HG03457 (cell line): ENCODE data around the gene TRIM62.

Experiments used
- ATAC-seq: cut with Tn5 transposase; IDR thresholded peaks from one replicate; pipeline ENCODE4 v1.9.1; 2021; ENCODE audit warnings: moderate number of reproducible peaks; ENCODE audit not compliant: unreplicated experiment

The TRIM62 gene

DNA sequence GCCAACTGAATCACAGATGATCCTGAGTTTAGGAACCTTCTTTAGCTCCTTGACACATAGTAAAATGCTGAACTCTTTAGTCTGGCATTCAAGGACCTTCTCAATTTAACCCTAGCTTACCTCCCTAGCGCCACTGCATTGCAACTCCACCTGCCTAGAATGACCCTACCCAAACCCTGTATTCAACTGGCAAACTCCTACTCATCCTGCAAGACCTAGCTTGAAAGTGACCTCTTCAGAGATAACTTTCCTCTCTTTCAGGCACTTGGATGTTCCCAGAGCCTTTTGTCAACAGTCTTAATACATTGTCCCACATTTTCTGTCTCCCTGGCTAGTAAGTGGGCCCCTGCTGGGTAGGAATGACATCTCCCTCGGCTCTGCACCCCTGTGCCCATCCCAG lies 19.7 kb downstream of the TRIM62 start:
- ATAC-seq = no peak

DNA sequence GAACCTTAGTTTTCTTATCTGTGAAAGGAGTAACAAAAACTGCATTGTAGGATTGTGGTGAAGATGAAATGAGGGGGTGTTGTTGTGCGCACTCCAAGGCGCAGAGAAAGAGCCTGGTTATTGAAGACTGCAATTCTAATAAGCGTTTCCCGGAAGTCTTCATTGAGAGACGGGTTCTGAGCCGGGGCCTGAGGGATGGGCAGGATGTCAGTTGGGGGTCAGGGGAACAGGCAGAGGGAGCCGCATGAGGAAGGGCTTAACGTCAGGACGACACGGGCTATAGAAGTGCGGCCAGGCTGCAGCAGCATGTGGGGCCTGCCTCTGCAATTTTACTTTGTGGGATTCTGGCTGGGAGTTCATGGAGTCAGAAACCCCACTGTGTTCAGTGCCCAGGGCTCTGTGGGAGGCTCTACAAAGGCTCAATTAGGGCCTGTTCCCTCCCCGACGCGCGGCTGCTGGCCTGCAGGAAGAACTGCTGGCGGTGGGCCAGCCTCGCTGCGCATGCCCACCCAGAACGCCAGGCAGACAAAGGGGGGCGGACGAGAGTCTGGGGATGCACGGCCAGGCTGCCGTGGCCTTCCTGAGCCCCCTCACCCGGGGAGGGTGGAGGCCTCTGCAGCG lies 20.7 kb downstream of the TRIM62 start:
- ATAC-seq = no peak

DNA sequence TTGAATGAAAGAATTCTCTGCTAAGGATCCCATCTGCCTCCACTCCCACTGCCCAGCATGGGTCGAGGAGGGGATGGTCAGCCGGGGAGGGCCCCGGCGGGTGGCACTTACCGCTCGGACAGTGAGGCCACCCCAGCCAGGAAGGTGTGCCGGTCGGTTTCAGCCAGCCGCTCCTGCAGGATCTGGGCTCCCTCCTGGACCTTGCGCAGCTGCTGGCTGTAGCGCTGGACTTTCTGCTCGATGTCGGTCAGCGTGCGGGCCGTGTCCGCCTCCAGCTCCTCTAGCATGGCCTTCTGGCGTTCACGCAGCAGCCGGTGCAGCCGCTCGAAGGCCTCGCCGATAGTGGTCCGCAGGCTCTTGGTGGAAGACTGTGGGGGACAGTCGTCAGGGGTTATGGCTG lies 22.3 kb downstream of the TRIM62 start:
- no peak for ATAC-seq

DNA sequence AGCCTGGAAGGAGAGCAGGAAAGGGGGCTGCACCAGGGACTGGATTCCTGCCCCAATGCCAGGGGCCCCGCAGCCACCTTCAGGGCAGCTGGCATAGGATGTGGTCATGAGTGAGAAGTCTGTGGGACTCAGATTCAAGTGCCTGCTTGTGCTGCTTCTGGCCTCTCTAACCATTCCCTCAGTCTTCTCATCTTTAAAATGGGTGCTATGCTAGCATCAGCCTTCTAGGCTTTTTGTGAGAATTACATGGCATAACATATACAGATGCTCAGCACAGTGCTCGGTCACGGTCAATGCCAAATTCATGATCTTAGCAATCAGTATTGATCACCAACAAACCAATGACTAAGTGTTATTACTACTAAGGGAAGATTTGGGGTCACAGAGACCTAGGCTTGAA lies 23.5 kb downstream of the TRIM62 start:
- ATAC-seq = no peak

DNA sequence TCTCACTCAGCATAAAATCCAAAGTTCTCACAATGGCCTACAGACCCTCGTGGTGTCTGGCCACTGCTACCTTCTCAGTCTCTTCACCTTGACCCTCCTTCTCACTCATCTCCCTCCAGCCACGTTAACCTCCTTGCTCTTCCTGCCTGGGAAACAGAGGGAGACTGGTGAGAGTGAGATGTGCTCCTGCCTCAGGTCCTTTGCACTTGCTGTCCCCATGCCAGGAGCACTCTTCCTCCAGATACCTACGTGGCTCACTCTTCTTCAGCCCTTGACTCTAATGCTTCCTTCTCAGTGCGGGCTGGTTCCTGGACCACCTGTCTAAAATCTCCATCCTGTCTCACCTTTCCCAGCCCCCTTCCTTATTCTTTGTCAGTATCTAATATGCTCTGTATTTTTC lies 24.7 kb downstream of the TRIM62 start:
- no peak for ATAC-seq

DNA sequence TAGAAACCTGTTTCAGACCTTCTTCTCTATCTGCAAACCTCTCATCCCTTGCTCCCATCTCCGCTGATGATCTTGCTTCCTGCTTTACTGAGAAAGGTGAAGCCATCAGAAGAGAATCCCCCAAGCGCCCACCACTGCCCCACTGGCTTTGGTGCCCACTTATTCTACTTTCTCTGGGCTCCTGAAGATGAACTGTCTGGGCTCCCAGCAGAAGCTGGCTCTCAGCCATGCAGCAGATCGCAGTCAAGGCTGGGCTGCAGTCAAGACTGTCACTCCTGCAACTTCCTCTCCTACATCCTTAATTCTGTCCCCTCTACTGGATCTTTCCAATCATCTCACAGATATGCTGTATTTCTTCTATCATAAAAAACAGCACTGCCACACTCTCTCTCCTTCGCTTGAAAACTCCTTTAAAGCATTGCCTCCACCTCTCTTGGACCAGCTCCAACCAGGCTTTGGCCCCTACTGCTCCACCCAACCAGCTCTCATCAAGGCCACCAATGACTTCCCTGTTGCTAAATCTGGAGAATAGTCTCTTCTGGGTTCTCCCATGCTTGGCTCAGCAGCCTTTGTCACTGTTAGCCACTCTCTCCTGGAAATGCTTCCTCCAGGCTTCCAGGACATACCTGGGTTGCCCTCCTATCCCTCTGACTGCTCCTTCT lies 25.8 kb downstream of the TRIM62 start:
- no peak for ATAC-seq

DNA sequence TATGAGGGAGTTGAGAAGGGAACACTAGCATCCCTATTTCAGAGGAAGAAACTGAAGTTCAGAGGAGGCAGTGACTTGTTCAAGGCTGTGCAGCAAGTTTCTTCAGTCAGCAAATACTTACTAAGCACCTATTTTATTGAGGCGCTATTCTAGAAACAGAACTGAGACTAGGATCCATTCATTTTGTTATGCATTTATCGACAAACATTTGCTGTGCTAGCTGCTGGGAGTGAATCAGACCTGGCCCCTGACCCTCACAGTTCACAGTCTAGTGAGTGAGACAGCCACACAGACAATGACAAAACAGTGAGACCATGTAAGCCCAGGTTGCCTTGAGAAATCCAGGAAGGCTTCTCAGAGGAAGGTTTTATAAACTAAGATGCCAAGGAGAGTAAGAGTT lies 28.2 kb downstream of the TRIM62 start:
- ATAC-seq = no peak

DNA sequence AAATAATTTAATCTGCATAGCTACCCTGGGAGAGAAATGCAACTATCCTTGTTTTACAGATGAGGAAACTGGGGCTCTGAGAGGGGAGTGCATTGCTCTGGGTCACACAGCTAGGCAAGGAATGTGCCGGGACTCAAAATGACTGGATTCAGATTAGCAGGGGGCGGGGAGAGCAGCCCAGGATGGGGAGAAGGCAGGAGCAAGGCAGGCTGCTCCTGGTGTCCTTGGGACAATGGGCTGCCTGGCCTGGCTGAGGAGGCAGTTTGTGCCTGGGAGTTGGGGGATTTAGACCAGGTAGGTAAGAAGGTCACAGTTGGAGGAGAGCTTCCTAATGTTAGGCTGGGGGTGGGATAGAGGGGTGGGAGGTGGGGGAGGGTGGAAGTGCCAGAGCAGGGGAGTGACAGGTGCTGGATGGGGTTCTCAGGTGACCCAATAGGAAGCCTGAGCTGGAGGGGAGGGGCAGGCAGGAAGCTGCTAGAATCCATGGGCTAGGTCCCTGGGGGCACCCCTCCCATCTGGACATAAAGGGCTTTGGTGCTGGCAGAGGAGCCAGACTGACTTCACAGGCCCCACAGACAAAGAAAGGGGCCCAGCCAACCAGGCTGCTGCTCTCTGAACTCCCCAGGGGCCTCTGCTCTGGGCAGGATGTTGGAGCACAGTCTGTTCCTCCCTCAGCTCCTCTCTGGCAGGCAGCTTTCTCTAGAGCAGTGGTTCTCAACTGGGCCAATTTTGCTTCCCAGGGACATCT lies 29.0 kb downstream of the TRIM62 start:
- ATAC-seq = no peak

DNA sequence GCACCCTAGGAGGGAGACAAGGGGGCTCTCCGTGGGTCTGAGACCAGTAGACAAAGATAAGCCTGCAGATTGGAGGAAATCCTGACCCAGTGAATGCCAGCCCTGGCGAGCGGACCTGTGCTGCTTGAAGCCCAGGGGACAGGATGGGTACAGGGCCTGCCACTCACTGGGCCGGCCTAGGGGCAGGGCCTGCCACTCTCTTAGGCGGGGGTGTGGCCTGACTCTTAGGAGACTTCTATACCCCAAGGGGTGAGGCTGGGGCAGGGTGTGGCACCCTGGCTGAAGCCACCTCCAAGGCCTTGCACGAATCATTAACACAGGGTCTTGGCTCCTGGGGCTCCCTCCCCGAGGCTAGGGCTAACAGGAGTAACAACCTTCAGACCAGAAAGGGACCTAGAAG lies 30.7 kb downstream of the TRIM62 start:
- ATAC-seq = no peak

DNA sequence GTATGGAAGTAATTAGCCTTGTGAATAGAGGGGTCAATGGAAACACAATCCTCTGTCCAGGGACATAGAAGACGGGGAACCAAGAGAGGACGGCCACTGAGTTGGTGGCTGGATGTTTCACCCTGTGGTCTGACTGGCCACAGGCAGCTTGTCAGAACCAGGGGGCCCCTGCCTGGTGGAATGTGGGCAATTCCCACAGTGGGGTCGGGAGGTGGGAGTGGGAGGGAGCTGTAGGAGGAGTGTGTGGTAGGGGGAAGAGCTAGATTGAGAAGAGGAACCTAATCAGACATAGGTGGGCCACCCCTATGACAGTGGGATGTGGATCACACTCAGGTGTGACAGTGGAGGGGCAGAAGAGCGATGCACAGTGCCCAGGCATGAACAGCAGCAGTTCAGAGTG lies 31.3 kb downstream of the TRIM62 start:
- no peak for ATAC-seq

DNA sequence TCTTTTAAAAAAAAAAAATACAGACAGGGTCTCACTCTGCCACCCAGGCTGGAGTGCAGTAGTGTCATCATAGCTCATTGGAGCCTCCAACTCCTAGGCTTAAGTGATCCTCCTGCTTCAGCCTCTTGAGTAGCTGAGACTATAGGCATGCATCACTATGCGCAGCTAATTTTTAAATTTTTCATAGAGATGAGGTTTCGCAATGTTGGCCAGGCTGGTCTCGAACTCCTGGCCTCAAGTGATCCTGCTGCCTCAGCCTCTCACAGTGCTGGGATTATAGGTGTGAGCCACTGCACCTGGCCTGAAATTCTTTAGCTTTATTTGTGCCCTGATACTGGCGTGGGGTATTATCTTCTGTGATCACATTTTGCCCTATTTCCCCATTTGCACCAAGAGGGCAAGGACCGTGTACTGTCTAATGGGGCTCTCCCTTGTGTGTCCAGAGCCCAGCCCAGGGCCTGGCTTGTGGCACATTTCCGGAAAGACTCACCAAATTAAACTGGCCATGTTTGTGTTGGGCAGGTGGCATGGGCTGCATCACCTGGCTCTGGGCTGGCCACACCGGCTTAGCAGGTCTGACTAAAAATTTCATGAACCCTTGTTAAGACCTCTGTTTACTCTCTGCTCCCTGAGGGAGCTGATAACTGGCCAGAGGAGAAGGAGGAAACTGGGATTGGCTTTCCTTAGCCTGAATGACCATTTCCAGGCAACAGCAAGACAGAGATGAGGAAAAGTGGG lies 32.2 kb downstream of the TRIM62 start:
- ATAC-seq = no peak

DNA sequence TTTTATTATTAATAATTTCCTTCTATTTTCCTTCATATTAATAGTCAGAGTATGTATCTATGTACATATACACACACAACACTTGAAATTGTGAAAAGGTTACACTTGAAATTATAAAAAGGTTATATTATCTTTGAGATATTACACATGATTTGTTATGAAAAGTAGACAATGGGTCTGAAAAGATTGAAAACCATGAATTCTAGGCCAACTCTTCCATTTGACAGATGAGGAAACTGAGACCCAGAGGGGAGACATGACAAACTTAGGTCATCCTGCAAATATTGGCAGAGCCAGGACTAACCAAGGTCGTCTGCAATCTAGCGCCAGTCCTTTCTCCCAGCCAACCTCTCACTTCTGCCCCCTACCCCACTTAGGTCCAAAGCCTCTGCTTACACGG lies 33.2 kb downstream of the TRIM62 start:
- no peak for ATAC-seq

DNA sequence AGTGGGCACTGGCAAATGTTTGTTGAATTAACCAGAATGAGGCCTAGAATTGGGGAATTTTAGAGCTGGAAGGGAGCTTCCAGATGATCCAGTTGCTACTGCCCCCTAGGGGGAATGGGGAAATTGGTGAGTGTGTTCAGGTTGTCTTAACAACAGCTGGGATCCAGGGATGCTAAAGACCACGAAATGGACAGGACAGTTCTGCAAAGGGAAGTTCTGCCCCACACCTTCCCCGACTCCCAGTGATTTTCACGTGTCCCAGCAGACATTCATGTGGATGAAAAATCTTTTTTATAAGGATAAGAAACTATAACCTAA lies 33.9 kb downstream of the TRIM62 start:
- no peak for ATAC-seq

DNA sequence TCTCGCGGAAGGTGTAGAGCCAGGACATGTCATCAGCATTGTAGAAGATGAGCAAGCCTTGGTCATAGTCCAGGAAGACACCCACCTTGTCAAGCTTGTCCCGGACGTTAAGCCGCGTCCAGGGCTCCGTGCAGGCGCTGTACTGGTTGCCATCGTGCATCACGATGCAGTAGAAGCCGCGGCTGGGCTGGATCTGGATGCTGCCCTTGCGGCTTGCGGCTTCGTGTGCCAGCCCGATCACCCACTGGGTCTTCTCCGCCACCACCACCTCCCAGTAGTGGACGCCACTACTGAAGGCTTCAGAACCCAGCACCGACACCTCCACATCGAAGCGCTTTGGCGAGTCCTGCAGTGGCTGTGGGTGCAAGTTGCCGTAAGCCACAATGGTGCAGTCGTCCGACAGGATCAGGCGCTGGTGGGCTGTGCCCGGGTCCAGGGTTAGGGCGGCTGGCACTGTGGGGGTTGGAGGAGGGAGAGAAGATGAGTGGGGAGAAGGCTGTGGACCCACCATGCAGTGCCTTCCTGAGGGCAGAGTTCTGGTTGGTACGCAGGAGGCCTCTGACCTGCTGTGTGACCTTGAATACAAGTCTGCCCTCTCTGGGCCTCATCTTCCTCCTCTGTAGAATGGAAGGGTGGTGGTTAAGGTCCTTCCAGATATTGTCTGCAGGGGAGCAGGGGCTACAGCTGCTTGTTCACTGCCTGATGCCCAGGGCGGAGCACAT lies 34.4 kb downstream of the TRIM62 start:
- no peak for ATAC-seq

DNA sequence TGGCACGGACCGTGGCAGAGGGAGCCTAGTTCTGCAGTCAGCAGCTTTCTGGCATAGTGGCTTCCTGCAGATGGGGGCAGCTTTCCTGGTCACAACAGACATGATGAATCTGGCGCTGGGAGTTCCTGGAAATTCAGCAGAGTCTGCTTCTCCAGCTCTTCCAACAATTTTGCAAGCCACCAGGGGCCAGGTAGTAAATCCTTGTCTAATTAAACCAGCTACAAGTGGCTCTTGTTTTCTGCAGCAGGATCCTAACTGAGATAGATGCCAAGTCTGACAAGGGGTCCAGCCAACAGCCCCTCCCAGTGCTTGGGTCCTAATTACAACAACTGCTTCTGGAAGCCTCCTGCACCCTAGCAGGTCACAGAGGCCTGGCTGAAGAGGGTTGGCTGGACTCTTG lies 35.8 kb downstream of the TRIM62 start:
- no peak for ATAC-seq

DNA sequence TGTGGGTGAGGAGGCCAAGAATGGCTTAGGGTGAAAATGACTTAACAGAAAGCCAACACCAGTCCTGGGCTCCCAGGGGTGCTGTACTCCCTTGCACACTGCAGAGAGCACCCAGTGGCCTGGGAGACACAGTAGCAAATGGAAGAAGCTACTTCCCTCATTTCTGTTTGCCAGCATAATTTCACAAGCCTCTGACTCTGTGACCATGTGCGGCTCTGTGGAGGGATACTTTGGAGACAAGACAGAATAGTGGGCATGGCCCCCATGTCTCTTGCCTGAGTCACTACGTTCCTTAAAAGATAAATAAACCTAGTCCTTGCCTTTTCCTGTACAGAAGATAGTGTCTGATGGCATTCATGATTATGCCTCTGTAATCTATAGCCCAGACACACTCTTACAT lies 38.1 kb downstream of the TRIM62 start:
- ATAC-seq = no peak

DNA sequence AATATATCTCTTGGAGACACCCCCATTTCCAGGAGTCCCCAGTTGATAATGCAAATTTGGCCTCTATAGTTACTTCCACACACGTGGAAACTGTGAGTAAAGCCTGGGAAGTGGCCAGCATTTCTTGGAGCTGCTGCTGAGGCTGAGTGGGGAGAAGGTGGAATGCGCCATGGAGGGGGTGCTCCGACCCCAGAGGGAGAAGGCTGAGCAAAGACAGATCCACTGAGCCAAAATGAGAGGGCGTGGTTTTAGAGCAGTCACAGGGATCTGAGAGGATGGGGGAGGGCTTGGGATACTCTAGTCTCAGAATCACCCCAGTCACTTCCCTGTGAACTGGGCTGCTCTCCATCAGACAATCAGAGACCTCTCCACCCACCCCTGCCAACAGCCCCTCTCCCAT lies 38.7 kb downstream of the TRIM62 start:
- ATAC-seq = no peak

DNA sequence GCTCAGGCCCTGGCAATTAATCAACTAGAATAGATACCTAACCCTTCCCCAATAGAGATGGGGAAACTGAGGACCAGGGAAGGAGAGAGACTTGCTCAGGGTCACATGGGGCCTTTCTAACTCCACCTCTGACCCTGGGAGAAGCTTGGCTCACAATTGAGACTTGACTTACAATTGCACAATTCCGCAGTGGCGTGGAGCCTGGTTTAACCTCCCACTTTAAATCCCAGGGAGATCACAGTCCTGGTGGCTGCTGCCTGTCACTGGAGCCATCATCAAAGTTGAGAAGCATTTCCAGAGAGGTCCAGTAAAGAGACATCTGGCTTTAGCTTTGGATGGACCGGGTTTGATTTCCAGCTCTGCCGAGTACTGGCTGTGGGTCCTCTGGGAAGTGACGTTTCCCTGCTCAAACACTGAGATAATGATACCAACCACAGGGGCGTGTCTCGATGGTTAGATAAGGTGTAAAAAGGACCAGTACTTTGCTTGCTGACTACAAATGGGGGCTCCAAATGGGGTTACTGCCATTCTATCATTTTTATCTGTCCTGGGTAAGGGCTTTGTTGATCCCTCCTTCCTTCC lies 39.3 kb downstream of the TRIM62 start:
- ATAC-seq = no peak

DNA sequence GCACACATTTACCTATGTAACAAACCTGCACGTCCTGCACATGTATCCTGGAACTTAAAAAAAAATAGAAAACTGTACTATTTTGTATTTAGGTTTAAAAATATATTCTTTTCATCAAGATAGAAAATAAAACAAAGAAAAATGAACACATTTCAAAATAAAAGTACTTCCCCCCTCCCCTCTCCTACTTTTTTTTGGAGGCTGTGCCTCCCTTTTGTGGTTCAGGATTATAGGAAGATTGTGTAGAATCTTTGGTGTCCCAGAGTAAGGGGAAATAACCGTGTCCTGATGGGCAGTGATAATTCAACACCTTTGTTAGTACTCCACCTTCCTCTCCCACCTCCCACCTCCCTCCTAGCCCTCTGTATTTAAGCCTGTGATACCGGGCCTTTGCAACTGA lies 40.1 kb downstream of the TRIM62 start:
- no peak for ATAC-seq

DNA sequence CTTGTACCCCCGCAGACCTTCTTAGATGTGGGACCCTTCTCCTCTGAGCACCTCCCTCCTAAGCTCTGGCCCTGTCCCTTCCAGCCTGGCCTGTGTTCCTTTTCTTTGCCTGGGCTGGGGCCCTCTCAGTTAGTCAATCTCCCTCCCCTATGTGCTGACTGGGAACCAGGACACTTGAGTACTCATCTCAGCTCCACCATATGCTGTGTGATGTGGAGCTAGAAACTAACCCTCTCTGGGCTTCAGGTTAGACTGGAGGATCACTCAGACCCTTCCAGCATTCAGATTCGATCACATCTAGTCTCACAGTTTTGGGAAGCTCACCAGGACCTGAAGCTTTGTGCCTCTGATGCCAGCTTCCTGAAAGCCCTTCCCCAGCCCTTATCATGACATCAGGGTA lies 40.6 kb downstream of the TRIM62 start:
- no peak for ATAC-seq
